GM12873 (cell line): Measurements from ENCODE around the gene SPACA7.

ENCODE experiments used
- TF ChIP-seq, protein P1 (sequence below): IDR thresholded peaks from 2 replicates; pipeline ENCODE4 v1.5.1; 2012; ENCODE audit warnings: low read depth, mild to moderate bottlenecking, moderate library complexity, low read length, control low read depth; ENCODE audit not compliant: insufficient read depth; ENCODE audit errors: missing control alignments

Gene SPACA7

DNA sequence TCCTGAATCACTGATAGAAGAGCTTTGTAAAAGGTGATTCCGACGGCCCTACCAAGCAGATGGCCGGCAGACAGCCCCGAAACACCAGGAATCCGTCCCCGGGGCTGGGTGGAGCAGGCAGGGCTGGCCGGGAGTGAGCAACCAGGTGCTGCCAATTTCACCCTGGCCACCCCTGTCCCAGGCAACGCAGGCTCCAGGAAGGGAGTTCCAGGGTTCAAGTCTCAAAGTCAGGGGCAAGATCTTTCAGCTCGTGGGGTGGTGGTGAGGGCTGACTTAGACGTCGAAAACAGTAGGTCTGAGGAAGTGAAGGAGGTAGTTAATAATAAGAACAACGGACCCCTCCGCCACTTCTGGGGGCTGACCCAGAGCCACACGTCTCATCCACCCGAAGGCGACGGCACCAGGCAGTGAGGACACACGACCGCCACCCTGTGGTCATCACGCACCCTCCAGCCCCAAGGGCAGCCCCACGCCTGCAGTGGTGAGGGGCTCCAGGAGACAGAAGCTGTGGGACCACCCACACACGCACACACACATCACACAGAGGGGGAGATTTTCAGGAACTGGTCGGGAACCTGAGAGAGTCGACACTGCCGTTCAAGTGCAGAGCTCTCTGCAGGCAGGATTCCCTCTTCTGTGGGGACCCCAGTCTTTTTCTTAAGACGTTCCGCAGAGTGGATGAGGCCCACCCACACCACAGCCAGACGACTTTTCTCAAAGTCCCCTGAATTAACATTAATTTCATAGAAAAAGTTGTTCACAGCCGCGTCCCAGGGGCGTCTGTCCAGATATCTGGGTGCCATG is 67.2 kb downstream of the SPACA7 start:
- TF ChIP-seq, protein P1, sequence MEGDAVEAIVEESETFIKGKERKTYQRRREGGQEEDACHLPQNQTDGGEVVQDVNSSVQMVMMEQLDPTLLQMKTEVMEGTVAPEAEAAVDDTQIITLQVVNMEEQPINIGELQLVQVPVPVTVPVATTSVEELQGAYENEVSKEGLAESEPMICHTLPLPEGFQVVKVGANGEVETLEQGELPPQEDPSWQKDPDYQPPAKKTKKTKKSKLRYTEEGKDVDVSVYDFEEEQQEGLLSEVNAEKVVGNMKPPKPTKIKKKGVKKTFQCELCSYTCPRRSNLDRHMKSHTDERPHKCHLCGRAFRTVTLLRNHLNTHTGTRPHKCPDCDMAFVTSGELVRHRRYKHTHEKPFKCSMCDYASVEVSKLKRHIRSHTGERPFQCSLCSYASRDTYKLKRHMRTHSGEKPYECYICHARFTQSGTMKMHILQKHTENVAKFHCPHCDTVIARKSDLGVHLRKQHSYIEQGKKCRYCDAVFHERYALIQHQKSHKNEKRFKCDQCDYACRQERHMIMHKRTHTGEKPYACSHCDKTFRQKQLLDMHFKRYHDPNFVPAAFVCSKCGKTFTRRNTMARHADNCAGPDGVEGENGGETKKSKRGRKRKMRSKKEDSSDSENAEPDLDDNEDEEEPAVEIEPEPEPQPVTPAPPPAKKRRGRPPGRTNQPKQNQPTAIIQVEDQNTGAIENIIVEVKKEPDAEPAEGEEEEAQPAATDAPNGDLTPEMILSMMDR: peak; percentile 48

DNA sequence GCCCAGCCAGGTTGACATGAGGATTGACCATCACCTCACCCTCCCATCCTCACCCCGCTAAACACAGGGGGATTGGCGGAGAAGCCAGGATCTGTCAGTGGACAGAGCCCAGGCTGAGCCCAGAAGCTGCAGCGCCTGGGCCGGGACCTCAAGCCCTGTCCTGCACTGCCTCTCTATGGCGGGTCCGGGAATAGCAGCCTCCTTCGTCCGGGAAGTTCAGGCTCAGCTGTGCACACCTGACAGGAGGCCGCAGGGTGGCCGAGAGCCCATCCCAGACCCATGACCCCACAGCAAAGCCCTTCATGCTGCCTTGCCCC is 67.8 kb downstream of the SPACA7 start:
- TF ChIP-seq, protein P1: peak; percentile 95

DNA sequence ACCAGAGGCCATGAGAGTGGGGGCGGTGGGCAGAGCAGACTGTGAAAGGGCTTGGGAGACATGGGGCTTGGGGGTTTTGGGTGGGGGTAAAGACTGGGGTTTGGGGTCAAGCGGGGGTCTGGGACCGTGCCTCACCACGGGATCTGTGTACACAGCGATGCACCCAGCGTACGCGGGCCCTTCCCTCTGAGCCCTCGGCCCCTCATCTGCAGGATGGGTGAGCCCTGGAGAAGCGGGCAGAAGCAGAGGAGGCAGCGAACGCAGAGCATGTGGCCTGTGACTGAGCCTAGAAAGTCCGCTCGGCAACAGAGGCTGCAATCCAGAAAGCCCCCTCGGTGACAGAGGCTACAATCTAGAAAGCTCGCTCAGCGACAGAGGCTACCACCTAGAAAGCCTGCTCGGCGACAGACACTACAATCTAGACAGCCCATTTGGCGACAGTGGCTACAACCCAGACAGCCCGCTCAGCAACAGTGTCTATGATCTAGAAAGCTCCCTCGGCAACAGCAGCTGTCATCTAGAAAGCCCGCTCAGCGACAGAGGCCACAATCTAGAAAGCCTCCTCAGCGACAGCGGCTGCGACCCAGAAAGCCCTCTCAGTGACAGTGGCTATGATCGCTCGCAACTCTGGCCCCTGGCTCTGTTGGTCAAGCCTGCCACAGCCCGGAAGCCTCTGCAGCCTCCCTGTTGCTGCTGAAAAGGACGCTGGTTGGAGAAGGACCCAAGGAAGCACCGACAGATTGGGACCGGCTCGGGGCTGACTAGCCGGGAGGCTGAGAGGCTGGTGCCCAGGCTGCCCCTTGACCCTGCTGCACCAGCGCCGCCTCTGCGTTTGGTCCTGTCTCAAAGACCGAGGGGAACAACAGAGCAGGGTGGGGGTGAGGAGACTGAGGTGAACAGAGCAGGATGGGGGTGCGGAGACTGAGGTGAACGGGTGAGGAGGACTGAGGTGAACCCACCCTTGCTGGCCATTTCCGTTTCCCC is 68.6 kb downstream of the SPACA7 start:
- TF ChIP-seq, protein P1: no peak

DNA sequence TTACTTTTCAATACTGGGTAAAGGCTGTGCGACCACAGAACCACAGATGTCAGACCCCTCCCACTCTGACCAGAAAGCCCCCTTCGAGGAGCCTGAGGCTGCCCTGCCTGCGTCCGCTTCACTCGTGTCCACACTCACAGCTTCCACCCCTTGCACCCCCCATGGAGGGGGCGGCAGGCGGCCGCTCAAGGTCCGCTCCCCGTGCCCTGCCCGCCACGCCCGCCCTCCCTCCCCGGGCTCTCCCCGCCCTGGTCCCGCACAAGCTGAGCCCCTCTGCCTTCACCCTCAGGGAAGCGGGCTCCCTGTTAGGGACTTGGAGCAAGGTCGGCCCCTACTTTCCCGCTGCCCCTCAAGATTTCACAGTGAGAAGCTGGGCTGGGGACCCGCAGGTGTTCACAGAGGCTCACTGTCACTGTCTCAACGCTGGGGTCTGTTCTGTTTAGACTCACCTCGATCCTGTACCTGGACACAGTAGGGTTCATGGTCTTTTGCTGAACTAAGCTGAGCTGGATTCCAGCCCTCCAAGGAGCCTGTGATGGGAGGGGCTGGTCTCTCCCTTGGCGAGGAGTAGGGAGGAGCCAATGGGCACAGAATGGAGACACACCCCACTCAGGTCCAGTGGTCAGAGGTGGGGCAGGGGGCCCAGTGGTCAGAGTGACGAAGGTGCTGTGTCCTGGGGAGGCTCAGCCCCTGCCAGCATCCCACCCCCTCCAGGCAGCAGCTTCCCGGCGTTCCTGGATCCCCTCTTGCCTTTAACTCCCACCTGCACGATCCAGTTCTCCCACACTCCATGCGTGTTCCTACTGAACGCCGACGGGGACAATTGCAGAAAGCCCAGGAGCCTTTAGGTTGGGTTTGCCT is 69.5 kb downstream of the SPACA7 start:
- TF ChIP-seq, protein P1: no peak

DNA sequence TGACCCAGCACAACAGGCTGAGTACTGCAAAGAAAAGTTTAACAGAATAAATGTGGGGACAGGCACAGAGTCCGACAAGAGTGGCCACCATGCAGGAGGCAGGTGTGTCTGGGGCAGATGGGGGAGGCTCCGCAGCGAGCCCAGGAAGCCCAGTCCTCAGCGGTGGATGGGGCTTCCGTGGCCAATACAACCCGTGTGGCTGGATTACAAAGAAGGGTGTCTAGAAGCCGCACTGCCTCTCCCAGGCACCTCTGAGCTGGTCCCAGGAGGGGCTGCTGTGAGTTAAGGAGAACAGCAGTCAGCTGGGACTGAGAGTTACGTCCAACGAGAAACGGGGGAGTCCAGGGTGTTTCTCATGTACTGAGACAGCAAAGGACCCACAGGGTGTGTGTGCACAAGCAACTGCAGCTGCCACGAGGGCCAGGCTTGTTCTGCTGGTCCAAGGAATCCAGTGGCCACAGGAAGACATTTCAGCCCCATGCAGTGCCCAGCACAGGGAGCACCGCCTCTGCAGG is 70.2 kb downstream of the SPACA7 start:
- TF ChIP-seq, protein P1: no peak

DNA sequence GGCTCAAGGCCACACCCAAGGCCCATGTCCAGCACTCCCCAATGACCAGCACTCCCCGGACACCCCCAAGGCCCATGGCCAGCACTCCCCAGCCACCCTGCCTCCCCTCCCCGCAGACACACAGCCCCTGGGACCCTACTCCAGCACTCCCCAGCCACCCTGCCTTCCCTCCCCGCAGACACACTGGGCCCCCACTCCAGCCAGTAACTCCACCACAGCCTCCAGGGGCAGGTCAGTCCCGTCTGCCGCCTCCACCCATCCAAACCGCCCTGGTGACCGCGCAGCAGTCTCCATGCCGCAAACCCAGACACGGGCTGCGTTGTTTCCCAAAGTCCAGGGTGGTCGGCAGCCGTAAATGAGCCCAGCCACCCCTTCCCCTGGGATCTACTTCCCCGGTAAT is 70.7 kb downstream of the SPACA7 start:
- TF ChIP-seq, protein P1: no peak
